ENCODE results near the gene AREG.

- TF ChIP-seq CTCF (conservative IDR thresholded peaks at IDR 0.05 in 1 of 2, IDR thresholded peaks at IDR 0.05 in 1 of 2; ENCODE audit: low read depth in 1 of 2, low read length in 2 of 2): no peak
- no peak for TF ChIP-seq EZH2 (IDR thresholded peaks at IDR 0.05; ENCODE audit: low read length, missing control alignments)
Observed at GRCh38 chr4:74412225-74412624, 32.7 kb upstream of the AREG start.

All from fibroblast of lung (primary cell).